ENCODE data around the gene CYP46A1.
A peak's percentile ranks its signal among the peaks of the same experiment; 100 is the strongest.
"Not testable (repeated sequence)": the region's sequence is repeated elsewhere in the genome, so short reads cannot be mapped to it uniquely, and the experiment has no call there.

Gene CYP46A1

GRCh38 chr14:99658218-99658845, 25.8 kb upstream of the CYP46A1 start:
- DNase-seq, result no peak

- no peak for DNase-seq
Measured at GRCh38 chr14:99659333-99659741, 24.8 kb upstream of the CYP46A1 start.

GRCh38 chr14:99660006-99660566, 24.0 kb upstream of the CYP46A1 start:
- DNase-seq, result no peak

- DNase-seq, result no peak
Measured at GRCh38 chr14:99660794-99661193, 23.3 kb upstream of the CYP46A1 start.

- DNase-seq, result not testable (repeated sequence)
Measured at GRCh38 chr14:99661206-99661605, 22.9 kb upstream of the CYP46A1 start.

- DNase-seq, result no peak
Measured at GRCh38 chr14:99662846-99663245, 21.3 kb upstream of the CYP46A1 start.

- DNase-seq, result no peak
Measured at GRCh38 chr14:99663386-99664057, 20.6 kb upstream of the CYP46A1 start.

- DNase-seq, result no peak
Measured at GRCh38 chr14:99664058-99664936, 19.8 kb upstream of the CYP46A1 start.

- DNase-seq, result no peak
Measured at GRCh38 chr14:99664937-99665273, 19.2 kb upstream of the CYP46A1 start.

- DNase-seq, result no peak
Measured at GRCh38 chr14:99666533-99666932, 17.6 kb upstream of the CYP46A1 start.

GRCh38 chr14:99667045-99667444, 17.1 kb upstream of the CYP46A1 start:
- no peak for DNase-seq

GRCh38 chr14:99667821-99668220, 16.3 kb upstream of the CYP46A1 start:
- no peak for DNase-seq

- no peak for DNase-seq
Measured at GRCh38 chr14:99668307-99669295, 15.5 kb upstream of the CYP46A1 start.

- no peak for DNase-seq
Measured at GRCh38 chr14:99670361-99671234, 13.5 kb upstream of the CYP46A1 start.

GRCh38 chr14:99671235-99672224, 12.6 kb upstream of the CYP46A1 start:
- DNase-seq, result no peak

- DNase-seq, result peak; percentile 20
Measured at GRCh38 chr14:99672506-99673304, 11.4 kb upstream of the CYP46A1 start.

GRCh38 chr14:99673305-99674063, 10.6 kb upstream of the CYP46A1 start:
- DNase-seq, result no peak

- DNase-seq, result no peak
Measured at GRCh38 chr14:99674064-99674650, 9.9 kb upstream of the CYP46A1 start.
